ENCODE measurements around the gene CADM2. TPM values are rescaled to one million over a fixed set of nuclear protein-coding genes. Genes with fewer than 3 reads are reported as not detected.
"Not testable (repeated sequence)": the region's sequence is repeated elsewhere in the genome, so short reads cannot be mapped to it uniquely, and the experiment has no call there.

CADM2 gene
- total and polyA plus RNA-seq, 2 experiments from 2014 or later = 0.15 to 0.40 TPM

- Histone ChIP-seq H3K36me3 (no peaks in the 10 kb centered on the region), H3K27me3 (no peaks in the 10 kb centered on the region), H3K4me1 (ENCODE audit: low read depth) (no peaks in the 10 kb centered on the region), H3K4me3 (no peak overlapping the region), H3K27ac (no peak overlapping the region), H3K9me3 (ENCODE audit: low read depth) (no peaks in the 10 kb centered on the region)
- TF ChIP-seq CTCF (IDR thresholded peaks at IDR 0.05; ENCODE audit: low read depth, low read length) = no peak
- no peak for DNase-seq (ENCODE audit: low read depth in 1 of 2, low spot score in 1 of 2)
Observed at GRCh38 chr3:85495602-85496001, 536.8 kb downstream of the CADM2 start.

- H3K4me1 ChIP-seq (ENCODE audit: low read depth) = no peaks in the 10 kb centered on the region
- H3K36me3 ChIP-seq = no peaks in the 10 kb centered on the region
- DNase-seq (ENCODE audit: low read depth in 1 of 2, low spot score in 1 of 2) = no peak
- no peak for TF ChIP-seq CTCF (IDR thresholded peaks at IDR 0.05; ENCODE audit: low read depth, low read length)
- no peaks in the 10 kb centered on the region for H3K9me3 ChIP-seq (ENCODE audit: low read depth)
- H3K4me3 ChIP-seq = no peak overlapping the region
- H3K27ac ChIP-seq = no peak overlapping the region
- H3K27me3 ChIP-seq = no peaks in the 10 kb centered on the region
Observed at GRCh38 chr3:85498177-85498576, 539.4 kb downstream of the CADM2 start.

GRCh38 chr3:85502148-85502875 is 543.5 kb downstream of the CADM2 start:
- TF ChIP-seq CTCF (IDR thresholded peaks at IDR 0.05; ENCODE audit: low read depth, low read length) = no peak
- Histone ChIP-seq H3K27me3 (no peaks in the 10 kb centered on the region), H3K4me3 (no peak overlapping the region), H3K36me3 (no peaks in the 10 kb centered on the region), H3K27ac (no peak overlapping the region), H3K4me1 (ENCODE audit: low read depth) (no peaks in the 10 kb centered on the region), H3K9me3 (ENCODE audit: low read depth) (no peaks in the 10 kb centered on the region)
- no peak for DNase-seq (ENCODE audit: low read depth in 1 of 2, low spot score in 1 of 2)

DNA sequence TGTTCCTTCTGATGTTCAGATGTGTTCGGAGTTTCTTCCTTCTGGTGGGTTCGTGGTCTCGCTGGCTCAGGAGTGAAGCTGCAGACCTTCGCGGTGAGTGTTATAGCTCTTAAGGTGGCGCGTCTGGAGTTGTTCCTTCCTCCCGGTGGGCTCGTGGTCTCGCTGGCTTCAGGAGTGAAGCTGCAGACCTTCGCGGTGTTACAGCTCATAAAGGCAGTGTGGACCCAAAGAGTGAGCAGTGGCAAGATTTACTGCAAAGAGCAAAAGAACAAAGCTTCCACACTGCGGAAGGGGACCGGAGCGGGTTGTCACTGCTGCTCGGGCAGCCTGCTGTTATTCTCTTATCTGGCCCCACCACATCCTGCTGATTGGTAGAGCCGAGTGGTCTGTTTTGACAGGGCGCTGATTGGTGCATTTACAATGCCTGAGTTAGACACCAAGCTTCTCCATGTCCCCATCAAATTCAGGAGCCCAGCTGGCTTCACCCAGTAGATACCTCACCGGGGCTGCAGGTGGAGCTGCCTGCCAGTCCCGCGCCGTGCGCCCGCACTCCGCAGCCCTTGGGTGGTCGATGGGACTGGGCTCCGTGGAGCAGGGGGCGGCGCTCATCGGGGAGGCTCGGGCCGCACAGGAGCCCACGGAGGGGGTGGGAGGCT is 545.5 kb downstream of the CADM2 start:
- H3K27ac ChIP-seq; DNase-seq (ENCODE audit: low read depth in 1 of 2, low spot score in 1 of 2); H3K4me3 ChIP-seq; H3K36me3 ChIP-seq; H3K9me3 ChIP-seq (ENCODE audit: low read depth); H3K4me1 ChIP-seq (ENCODE audit: low read depth); H3K27me3 ChIP-seq: not testable (repeated sequence)

DNA sequence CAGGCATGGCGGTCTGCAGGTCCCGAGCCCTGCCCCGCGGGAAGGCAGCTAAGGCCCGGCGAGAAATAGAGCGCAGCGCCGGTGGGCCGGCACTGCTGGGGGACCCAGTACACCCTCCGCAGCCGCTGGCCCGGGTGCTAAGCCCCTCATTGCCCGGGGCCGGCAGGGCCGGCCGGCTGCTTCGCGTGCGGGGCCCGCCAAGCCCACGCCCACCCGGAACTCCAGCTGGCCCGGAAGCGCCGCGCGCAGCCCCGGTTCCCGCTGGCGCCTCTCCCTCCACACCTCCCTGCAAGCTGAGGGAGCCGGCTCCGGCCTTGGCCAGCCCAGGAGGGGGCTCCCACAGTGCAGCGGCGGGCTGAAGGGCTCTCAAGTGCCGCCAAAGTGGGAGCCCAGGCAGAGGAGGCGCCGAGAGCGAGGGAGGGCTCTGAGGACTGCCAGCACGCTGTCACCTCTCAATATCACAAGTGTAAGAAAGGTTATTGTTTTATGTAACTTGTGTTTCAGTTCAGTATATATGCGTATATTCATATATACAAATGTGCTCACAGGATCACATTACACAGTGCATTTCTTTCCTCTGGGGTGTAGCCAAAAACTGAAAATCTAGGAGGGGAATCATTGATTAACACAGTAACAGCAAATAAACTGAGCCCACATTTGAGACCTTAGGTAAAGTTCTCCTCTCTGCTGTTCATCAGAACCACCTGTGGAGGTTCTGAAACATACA is 546.2 kb downstream of the CADM2 start:
- H3K27me3 ChIP-seq; H3K27ac ChIP-seq; H3K4me1 ChIP-seq (ENCODE audit: low read depth); H3K4me3 ChIP-seq; H3K9me3 ChIP-seq (ENCODE audit: low read depth); DNase-seq (ENCODE audit: low read depth in 1 of 2, low spot score in 1 of 2); H3K36me3 ChIP-seq: not testable (repeated sequence)

DNA sequence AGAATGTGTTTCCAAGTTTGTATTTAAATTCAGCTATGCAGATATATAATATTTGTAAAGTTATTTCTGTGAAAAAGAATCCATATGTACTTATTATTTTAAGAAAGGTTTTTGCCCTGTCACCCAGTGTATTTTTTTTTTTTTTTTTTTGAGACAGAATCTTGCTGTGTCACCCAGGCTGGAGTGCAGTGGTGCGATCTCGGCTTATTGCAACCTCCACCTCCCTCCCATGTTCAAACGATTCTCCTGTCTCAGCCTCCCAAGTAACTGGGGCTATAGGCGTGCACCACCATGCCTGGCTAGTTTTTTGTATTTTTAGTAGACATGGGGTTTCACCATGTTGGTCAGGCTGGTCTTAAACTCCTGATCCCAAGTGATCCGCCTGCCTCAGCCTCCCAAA is 548.3 kb downstream of the CADM2 start:
- H3K27ac ChIP-seq; H3K4me1 ChIP-seq (ENCODE audit: low read depth); DNase-seq (ENCODE audit: low read depth in 1 of 2, low spot score in 1 of 2); H3K4me3 ChIP-seq; H3K27me3 ChIP-seq; H3K36me3 ChIP-seq; H3K9me3 ChIP-seq (ENCODE audit: low read depth): not testable (repeated sequence)

DNA sequence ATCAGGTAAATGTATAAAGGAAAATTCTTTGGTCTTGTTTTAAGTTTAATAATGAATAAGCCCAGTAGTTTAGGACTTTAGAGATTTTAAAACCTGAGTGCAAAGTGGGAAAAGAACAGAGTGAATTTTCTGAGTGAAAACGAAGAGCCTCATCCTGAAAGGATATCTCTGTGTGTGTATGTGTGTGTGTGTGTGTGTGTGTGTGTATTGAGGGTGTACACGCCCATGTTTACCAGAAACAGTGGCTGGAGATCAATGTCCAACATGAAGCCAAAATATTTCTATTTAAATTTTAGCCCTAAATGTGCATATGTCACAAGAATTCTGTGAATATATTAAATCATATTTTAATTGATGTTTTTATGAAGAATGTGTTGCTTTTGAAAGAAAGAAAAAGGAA is 549.9 kb downstream of the CADM2 start:
- TF ChIP-seq CTCF (IDR thresholded peaks at IDR 0.05; ENCODE audit: low read depth, low read length) = no peak
- no peak overlapping the region for H3K27ac ChIP-seq
- no peaks in the 10 kb centered on the region for H3K36me3 ChIP-seq
- DNase-seq (ENCODE audit: low read depth in 1 of 2, low spot score in 1 of 2) = no peak
- no peaks in the 10 kb centered on the region for H3K9me3 ChIP-seq (ENCODE audit: low read depth)
- no peaks in the 10 kb centered on the region for H3K4me1 ChIP-seq (ENCODE audit: low read depth)
- H3K27me3 ChIP-seq = no peaks in the 10 kb centered on the region
- H3K4me3 ChIP-seq = no peak overlapping the region
